ENCODE measurements around the gene TXNDC5. TPM values are rescaled to one million over a fixed set of nuclear protein-coding genes. Genes with fewer than 3 reads are reported as not detected.

TXNDC5 gene
- total RNA-seq, 1 donor: 333 TPM

GRCh38 chr6:7878401-7878964 lies 32.1 kb downstream of the TXNDC5 start:
- no peak overlapping the region for H3K4me3 ChIP-seq (ENCODE audit: low read depth, low read length)
- DNase-seq (ENCODE audit: low read depth): no peak
- no peak for TF ChIP-seq CTCF (IDR thresholded peaks at IDR 0.05; ENCODE audit: insufficient read depth, low read length)

DNA sequence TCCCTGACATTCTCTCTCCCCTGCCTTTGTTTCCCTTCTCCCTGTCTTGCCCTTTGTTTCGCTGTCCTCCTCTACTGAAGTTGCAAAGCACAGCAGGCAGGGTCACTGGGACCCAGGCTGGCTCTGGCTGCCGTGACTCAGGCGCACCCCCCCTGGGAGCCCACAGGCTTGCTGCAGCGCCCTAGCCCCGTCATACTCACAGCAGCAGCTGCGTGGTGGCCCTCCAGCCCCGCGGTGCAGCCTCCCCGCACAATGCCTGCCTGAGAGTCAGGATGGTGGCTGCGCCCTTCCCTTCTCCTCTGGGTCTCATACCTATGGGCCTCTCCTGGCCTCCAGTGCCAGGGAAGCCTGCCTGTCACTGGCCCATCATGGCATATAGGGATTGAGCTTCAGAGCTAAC lies 41.7 kb downstream of the TXNDC5 start:
- DNase-seq (ENCODE audit: low read depth): no peak
- no peak overlapping the region for H3K4me3 ChIP-seq (ENCODE audit: low read depth, low read length)
- no peak for TF ChIP-seq CTCF (IDR thresholded peaks at IDR 0.05; ENCODE audit: insufficient read depth, low read length)

DNA sequence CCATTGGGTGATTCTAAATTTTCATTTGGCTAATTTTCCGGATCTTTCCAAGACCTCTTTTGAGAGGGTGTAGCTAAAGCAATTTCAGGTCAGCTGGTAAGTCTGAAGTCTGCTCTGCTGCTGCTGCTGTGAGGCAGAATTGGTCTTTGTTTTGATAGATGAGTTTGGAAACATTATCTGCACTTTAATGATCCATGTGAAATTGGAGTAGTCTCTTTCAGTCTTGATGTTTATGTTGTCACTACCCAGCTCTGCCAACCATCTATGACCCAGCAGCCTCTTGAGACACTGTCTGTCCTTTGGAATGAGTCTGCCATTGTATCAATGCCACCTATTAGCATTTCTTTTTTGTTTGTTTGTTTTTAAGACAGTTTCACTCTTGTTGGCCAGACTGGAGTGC lies 44.1 kb downstream of the TXNDC5 start:
- H3K4me3 ChIP-seq (ENCODE audit: low read depth, low read length): no peak overlapping the region
- no peak for TF ChIP-seq CTCF (IDR thresholded peaks at IDR 0.05; ENCODE audit: insufficient read depth, low read length)
- no peak for DNase-seq (ENCODE audit: low read depth)

- peak; percentile 77 for DNase-seq (ENCODE audit: low read depth)
- TF ChIP-seq CTCF (IDR thresholded peaks at IDR 0.05; ENCODE audit: insufficient read depth, low read length): peak; percentile 29
- no peak overlapping the region for H3K4me3 ChIP-seq (ENCODE audit: low read depth, low read length)
These were observed 44.8 kb downstream of the TXNDC5 start for GRCh38 chr6:7865781-7866180.

DNA sequence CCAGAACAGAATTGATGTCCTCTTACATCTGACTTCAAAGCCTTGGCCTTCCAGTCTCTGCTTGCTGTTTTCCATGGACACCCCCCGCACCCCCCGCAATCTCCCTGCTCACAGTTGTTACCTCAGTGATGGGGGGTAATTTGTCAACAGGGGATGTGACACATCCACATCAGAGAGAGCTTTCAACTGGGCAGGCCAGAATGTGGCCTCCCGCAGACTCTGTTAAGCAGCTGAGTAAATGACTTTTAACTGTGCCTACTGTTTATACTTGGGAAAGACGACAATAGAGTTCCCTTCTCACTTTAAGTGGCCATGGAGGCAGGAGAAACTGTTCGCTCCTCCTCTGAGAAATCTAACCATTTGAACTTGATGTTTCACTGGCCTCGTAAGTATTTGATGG lies 51.0 kb downstream of the TXNDC5 start:
- no peak for TF ChIP-seq CTCF (IDR thresholded peaks at IDR 0.05; ENCODE audit: insufficient read depth, low read length)
- no peak for DNase-seq (ENCODE audit: low read depth)
- no peak overlapping the region for H3K4me3 ChIP-seq (ENCODE audit: low read depth, low read length)

DNA sequence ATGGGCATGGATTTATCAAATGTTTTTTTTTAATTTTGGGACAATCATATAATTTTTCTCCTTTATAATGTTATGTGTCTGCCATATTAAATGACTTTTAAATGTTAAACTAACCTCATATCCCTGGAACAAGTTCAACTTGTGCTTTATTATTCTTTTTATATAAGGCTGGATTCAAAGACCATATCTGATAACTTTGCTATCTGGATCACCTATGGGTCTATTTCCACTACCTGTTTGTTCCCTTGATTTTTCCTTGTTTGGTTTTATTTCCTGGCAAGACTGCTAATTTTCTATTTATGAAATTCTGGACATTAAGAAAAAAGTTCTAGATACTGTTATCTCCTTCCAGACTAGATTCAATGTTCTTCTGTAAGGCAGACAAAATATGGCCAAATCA lies 58.8 kb downstream of the TXNDC5 start:
- H3K4me3 ChIP-seq (ENCODE audit: low read depth, low read length): no peak overlapping the region
- no peak for TF ChIP-seq CTCF (IDR thresholded peaks at IDR 0.05; ENCODE audit: insufficient read depth, low read length)
- DNase-seq (ENCODE audit: low read depth): no peak

DNA sequence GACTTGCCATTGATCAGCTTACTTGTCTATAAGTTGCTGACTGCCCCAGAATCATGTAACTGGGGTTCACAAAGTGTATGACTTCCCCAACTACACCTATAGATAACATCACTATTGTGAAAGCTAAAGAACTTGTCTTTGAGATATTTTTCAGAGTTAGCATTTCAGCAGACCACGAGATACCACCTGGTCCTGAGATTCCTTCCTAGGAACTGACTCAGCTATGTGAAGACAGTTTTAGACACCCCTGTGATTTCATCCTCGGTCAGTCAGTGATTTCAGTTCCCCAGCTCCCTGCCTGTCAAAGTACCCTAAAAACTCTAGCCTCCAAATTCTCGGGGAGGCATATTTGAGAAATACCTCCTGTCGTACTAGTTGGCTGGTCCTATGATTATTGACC lies 62.4 kb downstream of the TXNDC5 start:
- no peak for TF ChIP-seq CTCF (IDR thresholded peaks at IDR 0.05; ENCODE audit: insufficient read depth, low read length)
- no peak for DNase-seq (ENCODE audit: low read depth)
- H3K4me3 ChIP-seq (ENCODE audit: low read depth, low read length): no peak overlapping the region

All from fibroblast of the aortic adventitia (primary cell).